Stimulated activated naive CD8-positive, alpha-beta T cell treated with anti-CD3 and anti-CD28 coated beads, Interleukin-15, Interleukin-2, amounts not matched to agents 100 ng/mL and 50 ng/mL, for 24 hours (primary cell): Measurements from ENCODE around the gene DLK2.
A peak's percentile ranks its signal among the peaks of the same experiment; 100 is the strongest.
"Not testable (repeated sequence)": the region's sequence is repeated elsewhere in the genome, so short reads cannot be mapped to it uniquely, and the experiment has no call there.

Experiments used
- H3K27ac Mint-ChIP-seq: one replicate; pipeline ENCODE4 v1.8.0; 2021; ENCODE audit warnings: mild to moderate bottlenecking, mixed read lengths
- H3K27me3 Mint-ChIP-seq: one replicate; pipeline ENCODE4 v1.8.0; 2021; ENCODE audit warnings: mixed read lengths
- H3K36me3 Mint-ChIP-seq: one replicate; pipeline ENCODE4 v1.8.0; 2021; ENCODE audit warnings: low read depth, mixed read lengths
- H3K4me1 Mint-ChIP-seq: one replicate; pipeline ENCODE4 v1.8.0; 2021; ENCODE audit warnings: low read depth, mixed read lengths
- H3K4me3 Mint-ChIP-seq: one replicate; pipeline ENCODE4 v1.8.0; 2021; ENCODE audit warnings: mild to moderate bottlenecking, mixed read lengths
- H3K9me3 Mint-ChIP-seq: one replicate; pipeline ENCODE4 v1.8.0; 2021; ENCODE audit warnings: mixed read lengths

The DLK2 gene

DNA sequence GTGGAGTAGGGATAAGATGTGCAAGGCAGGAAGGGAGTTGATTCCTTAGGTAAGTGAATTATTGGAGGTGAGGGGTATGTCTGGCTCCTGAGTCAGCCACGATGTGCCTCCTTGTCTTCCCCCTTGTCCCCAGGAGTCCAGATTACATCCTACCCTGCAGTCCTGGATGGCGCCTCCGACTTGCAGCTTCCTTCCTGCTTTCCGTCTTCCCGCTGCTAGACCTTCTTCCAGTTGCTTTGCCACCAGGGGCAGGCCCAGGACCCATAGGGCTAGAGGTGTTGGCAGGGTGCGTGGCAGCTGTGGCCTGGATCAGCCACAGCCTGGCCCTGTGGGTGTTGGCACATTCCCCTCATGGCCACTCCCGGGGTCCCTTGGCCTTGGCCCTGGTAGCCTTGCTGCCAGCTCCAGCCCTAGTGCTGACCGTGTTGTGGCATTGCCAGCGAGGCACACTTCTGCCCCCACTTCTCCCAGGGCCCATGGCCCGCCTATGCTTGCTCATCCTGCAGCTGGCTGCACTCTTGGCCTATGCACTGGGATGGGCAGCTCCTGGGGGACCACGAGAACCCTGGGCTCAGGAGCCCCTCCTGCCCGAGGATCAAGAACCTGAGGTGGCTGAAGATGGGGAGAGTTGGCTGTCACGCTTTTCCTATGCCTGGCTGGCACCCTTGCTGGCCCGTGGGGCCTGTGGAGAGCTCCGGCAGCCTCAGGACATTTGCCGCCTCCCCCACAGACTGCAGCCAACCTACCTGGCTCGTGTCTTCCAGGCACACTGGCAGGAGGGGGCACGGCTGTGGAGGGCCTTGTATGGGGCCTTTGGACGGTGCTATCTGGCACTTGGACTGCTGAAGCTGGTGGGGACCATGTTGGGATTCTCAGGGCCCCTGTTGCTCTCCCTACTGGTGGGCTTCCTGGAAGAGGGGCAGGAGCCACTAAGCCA, 23.1 kb downstream of the DLK2 start:
- Mint-ChIP-seq H3K9me3 (no peaks in the 10 kb centered on the region), H3K27me3 (no peaks in the 10 kb centered on the region), H3K27ac (no peak overlapping the region), H3K36me3 (peaks cover 24% of the 10 kb centered on the region), H3K4me3 (no peak overlapping the region), H3K4me1 (peaks cover 25% of the 10 kb centered on the region)

DNA sequence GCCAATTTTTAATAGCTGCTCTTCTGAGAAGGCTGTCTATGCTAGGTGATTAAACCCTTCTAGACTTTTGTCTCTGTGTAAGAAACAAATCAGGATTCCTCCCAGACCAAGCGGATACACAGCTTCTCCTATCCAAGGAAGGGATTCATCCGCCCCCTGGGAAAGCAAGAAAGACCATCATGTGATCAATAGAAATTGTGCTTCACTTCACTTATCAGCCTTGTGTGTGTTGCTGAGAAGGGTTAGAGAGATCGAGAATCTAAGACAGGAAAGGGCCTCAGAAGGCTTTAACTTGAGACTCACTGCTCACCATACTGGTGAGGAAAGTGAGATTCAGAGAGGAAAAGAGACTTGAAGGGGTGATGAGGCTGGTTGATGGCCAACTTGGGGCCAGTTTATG, 26.5 kb downstream of the DLK2 start:
- peaks cover 15% of the 10 kb centered on the region for H3K36me3 Mint-ChIP-seq
- peaks cover 24% of the 10 kb centered on the region for H3K4me1 Mint-ChIP-seq
- H3K27ac Mint-ChIP-seq = peak overlapping the region; percentile 96
- no peaks in the 10 kb centered on the region for H3K9me3 Mint-ChIP-seq
- H3K27me3 Mint-ChIP-seq = no peaks in the 10 kb centered on the region
- peak overlapping the region; percentile 91 for H3K4me3 Mint-ChIP-seq

DNA sequence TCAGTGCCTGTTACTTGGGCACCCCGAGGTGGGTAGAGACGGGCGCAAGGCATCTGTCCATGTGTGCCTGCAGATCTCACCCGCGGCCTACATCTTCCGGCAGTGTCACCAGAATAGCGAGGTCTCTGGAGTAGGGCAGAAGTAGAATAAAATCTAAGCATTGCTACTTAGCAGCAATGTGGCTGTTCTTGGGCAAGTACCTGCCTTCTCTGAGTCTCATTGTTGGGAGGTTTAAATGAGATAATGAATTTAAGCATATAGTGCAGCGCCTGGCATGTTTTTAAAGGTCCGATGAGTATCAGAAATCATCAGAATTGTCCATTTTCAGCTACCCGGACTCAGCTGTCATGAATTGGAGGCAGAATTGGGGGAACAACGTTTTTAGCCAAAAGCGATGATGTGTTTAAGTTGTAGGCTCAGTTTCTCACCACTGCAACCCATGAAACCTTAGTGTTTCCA, 27.2 kb downstream of the DLK2 start:
- Mint-ChIP-seq H3K36me3 (peaks cover 15% of the 10 kb centered on the region), H3K27me3 (no peaks in the 10 kb centered on the region), H3K4me1 (peaks cover 24% of the 10 kb centered on the region), H3K9me3 (no peaks in the 10 kb centered on the region), H3K4me3 (peak overlapping the region; percentile 91), H3K27ac (peak overlapping the region; percentile 96)

DNA sequence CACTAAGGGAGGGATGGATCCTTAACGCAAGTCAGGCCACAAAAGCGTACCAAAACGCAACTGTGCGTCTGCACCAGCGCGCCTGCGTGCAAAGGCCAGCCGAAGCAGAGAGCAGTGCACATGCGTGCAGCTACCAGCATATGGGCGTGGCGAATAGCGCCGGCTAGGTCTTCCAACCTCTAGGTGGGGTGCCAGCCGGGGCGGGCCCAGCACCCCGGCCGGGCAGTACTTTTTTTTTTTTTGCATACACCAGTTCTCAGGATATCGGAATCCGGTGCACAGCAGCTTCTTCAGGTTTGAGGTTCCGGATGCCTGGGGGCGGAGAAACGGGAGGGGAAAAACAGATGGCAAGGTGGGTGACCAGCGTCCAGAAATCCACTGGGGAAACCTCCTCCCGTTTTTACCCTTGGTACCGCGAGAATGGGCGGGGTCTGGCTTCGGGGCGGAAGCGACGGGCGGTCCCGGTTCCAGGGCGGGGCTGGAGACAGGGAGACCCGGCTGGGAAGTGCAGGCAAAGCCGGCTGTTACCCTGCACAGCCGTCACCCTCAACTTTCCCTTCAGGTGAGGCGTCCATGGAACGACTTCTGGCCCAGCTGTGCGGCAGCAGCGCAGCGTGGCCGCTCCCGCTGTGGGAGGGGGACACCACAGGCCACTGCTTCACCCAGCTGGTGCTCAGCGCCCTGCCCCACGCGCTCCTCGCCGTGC, 27.8 kb downstream of the DLK2 start, which contains the start of gene ABCC10:
Gene ABCC10 (plus strand): TSS at position 136 of the 706 bp plus-strand sequence. CDS start 438 bp downstream, at position 574.
- H3K36me3 Mint-ChIP-seq = peaks cover 15% of the 10 kb centered on the region

DNA sequence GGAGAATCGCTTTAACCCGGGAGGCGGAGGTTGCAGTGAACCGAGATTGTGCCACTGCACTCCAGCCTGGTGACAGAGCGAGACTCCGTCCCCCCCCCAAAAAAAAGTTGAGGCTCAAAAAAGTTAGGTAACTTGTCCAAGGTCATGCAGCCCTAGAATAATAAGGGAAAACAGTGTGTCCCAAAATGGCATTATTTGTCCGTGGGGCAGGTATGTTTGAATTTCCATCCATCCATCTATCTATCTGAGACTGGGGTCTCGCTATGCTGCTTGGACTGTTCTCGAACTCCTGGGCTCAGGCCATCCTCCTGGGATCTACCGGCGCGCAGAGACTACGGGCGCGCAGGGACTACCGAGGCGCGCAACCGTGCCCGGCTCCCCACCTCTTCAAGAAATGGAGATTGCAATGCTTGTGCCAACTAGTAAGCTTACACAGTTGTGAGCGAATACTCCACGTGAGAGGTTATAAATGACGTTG, 28.4 kb downstream of the DLK2 start:
- Mint-ChIP-seq H3K27ac (peak overlapping the region; percentile 96), H3K27me3 (no peaks in the 10 kb centered on the region), H3K4me1 (peaks cover 24% of the 10 kb centered on the region), H3K36me3 (peaks cover 12% of the 10 kb centered on the region), H3K4me3 (peak overlapping the region; percentile 91), H3K9me3 (no peaks in the 10 kb centered on the region)

More for the DNA sequence above, 27.8 kb downstream of the DLK2 start, which contains the start of gene ABCC10:
- Mint-ChIP-seq H3K27ac (peak within 1 kb of the TSS; percentile 96), H3K9me3 (no peaks in the 10 kb centered on the region), H3K27me3 (no peaks in the 10 kb centered on the region), H3K4me3 (peak within 1 kb of the TSS; percentile 91), H3K4me1 (peaks cover 24% of the 10 kb centered on the region)

DNA sequence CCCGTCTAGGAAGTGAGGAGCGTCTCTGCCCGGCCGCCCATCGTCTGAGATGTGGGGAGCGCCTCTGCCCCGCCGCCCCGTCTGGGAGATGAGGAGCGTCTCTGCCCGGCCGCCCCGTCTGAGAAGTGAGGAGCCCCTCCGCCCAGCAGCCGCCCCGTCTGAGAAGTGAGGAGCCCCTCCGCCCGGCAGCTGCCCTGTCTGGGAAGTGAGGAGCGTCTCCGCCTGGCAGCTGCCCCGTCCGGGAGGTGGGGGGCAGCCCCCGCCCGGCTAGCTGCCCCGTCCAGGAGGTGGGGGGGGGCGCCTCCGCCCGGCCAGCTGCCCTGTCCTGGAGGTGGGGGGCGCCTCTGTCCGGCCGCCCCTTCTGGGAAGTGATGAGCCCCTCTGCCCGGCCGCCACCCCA, 30.3 kb downstream of the DLK2 start:
- not testable (repeated sequence) for H3K27ac Mint-ChIP-seq, H3K4me3 Mint-ChIP-seq, H3K9me3 Mint-ChIP-seq, H3K36me3 Mint-ChIP-seq, H3K27me3 Mint-ChIP-seq
- H3K4me1 Mint-ChIP-seq = peaks cover 20% of the 10 kb centered on the region

DNA sequence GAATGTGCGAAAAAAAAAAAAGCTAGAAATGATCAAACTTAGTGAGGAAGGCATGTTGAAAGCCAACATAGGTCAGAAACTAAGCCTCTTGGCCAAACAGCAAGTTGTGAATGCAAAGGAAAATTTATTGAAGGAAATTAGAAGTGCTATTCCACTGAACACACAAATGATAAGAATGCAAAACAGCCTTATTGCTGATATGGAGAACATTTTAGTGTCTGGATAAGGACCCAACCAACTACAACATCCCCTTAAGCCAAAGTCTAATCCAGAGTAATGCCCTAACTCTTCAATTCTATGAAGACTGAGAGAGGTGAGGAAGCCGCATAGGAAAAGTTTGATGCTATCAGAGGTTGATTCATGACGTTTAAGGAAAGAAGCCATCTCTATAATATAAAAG, 33.5 kb downstream of the DLK2 start:
- Mint-ChIP-seq H3K27me3 (no peaks in the 10 kb centered on the region), H3K4me3 (no peak overlapping the region), H3K36me3 (no peaks in the 10 kb centered on the region), H3K27ac (no peak overlapping the region), H3K4me1 (peaks cover 4% of the 10 kb centered on the region), H3K9me3 (no peaks in the 10 kb centered on the region)

DNA sequence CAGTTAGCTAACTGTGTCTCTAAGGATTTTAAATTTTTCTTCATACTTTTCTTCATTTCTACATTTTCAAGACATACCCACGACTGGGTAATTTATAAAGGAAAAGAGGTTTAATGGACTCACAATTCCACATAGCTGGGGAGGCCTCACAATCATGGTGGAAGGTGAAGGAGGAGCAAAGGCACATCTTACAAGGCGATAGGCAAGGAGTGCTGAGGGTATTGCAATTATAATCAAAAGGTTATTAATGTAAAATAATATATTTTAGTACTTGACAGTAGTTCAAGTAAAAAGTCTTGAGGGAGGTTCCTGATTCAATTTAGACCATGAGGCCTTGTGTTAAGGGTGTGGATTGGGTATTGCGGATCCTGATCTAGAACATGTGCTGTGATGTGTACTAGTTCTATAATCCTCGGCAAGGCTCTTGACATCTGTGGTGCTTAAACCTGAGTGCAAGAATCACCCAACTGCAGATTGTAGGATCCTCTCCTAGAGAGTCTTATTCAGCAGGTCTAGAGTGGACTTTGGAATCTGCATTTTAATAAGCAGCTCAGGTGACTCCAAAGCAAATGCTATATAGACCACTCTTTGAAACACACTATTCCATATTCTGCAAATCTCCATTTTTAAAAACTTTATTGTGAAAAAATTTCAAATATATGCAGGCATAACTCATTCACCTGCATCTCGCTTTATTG, 35.2 kb downstream of the DLK2 start:
- Mint-ChIP-seq H3K9me3 (no peaks in the 10 kb centered on the region), H3K27me3 (no peaks in the 10 kb centered on the region), H3K4me1 (no peaks in the 10 kb centered on the region), H3K27ac (no peak overlapping the region), H3K4me3 (no peak overlapping the region), H3K36me3 (no peaks in the 10 kb centered on the region)

DNA sequence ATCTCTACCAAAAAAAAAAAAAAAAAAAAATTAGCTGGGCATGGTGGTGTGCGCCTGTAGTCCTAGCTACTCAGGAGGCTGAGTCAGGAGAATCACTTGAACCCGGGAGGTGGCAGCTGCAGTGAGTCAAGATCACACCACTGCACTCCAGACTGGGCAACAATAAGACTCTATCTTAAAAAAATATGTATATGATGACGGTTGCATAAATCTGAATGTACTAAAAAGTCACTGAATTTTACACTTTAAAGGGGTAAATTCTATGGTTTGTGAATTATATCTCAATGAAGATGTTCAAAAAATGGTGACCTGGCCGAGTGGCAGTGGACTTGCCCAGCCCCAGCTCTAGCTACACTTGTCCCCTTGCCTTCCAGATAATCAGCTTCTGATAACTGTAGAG, 38.4 kb downstream of the DLK2 start:
- no peak overlapping the region for H3K27ac Mint-ChIP-seq
- H3K4me1 Mint-ChIP-seq = no peaks in the 10 kb centered on the region
- H3K9me3 Mint-ChIP-seq = no peaks in the 10 kb centered on the region
- H3K27me3 Mint-ChIP-seq = no peaks in the 10 kb centered on the region
- H3K4me3 Mint-ChIP-seq = no peak overlapping the region
- no peaks in the 10 kb centered on the region for H3K36me3 Mint-ChIP-seq

DNA sequence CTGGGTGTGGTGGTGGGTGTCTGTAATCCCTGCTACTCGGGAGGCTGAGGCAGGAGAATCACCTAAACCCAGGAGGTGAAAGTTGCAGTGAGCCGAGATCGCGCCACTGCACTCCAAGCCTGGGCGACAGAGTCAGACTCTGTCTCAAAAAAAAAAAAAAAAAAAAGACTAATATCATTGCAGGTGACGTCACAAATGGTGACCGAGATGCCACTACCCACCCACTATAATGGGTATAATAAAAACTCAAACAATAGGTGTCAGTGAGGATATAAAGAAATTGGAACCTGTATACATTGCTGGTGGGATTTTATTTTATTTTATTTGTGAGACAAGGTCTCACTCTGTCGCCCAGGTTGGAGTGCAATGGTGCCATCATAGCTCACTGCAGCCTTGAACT, 40.1 kb downstream of the DLK2 start:
- H3K27ac Mint-ChIP-seq, H3K9me3 Mint-ChIP-seq, H3K36me3 Mint-ChIP-seq: not testable (repeated sequence)

DNA sequence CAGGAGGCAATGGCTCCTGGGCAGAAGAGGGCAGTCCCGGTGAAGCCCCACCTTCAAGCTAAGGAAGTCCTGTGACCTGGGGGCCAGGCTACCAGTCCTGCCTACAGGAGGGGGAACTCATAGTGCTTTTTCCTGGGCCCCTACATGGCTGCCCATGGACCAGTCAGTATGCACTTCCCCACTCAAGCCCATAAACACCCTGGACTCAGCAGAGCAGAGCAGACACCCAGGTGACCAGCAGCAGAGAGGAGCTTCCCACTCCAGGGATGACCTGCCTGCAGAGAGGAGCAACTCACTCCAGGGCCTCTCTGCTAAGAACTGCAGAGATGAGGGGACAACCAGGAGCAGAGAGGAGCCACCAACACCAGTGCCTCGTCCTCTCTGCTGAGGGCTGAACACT, 42.3 kb downstream of the DLK2 start:
- Mint-ChIP-seq H3K9me3 (no peaks in the 10 kb centered on the region), H3K27me3 (peaks cover 4% of the 10 kb centered on the region)

More for the DNA sequence above, 40.1 kb downstream of the DLK2 start:
- not testable (repeated sequence) for H3K27me3 Mint-ChIP-seq, H3K4me3 Mint-ChIP-seq, H3K4me1 Mint-ChIP-seq

DNA sequence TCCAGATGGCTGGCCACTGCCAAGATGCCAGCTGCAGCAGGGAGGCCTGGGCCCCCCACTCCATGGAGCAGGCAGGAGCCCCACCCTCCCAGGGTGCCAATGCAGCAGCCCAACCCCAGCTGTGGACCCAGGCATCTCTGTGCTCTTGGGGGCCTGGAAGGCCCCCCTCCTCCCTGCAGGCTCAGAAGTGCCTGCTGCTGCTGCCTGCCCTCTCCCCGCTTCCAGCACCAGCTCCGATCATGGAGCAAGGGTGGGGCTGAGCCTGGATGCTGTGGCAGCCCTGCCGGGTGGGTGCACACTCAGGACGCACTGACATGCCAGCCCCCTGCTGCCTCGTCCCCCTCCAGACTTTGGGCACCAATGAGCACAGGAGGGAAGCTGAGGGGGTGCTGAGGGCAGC, 42.8 kb downstream of the DLK2 start:
- Mint-ChIP-seq H3K9me3 (no peaks in the 10 kb centered on the region), H3K4me3 (no peak overlapping the region), H3K36me3 (no peaks in the 10 kb centered on the region), H3K4me1 (no peaks in the 10 kb centered on the region), H3K27ac (no peak overlapping the region), H3K27me3 (peaks cover 5% of the 10 kb centered on the region)

More for the DNA sequence above, 42.3 kb downstream of the DLK2 start:
- Mint-ChIP-seq H3K4me3 (no peak overlapping the region), H3K27ac (no peak overlapping the region), H3K4me1 (no peaks in the 10 kb centered on the region), H3K36me3 (no peaks in the 10 kb centered on the region)

DNA sequence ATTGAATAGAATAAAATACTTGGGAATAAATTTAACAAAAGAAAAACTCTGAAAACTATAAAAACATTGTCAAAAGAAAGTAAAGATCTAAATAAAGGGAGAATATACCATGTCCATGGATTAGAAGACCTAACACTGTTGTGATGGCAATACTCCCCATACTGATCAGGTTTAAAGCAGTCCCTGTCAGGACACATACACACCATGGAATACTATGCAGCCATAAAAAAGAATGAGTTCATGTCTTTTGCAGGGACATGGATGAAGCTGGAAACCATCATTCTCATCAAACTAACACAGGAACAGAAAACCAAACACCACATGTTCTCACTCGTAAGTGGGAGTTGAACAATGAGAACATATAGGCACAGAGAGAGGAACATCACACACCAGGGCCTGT, 44.6 kb downstream of the DLK2 start:
- H3K4me3 Mint-ChIP-seq, H3K27me3 Mint-ChIP-seq, H3K4me1 Mint-ChIP-seq, H3K27ac Mint-ChIP-seq, H3K9me3 Mint-ChIP-seq, H3K36me3 Mint-ChIP-seq: not testable (repeated sequence)

DNA sequence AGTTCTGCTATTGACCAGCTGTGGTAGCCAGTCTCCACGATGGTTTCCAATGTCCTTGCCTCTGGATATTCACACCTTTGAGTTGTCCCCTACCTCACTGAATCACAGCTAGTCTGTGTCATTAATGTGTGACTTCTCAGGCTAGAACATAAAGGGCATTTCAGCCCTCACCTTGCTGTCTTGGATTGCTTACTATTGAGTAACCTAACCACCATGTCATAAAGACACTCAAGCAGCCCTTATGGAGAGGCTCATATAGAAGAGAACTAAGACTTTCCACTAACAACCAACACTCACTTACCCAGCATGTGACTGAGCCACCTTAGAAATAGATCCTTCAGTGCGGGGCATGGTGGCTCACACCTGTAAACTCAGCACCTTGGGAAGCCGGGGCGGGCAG, 47.1 kb downstream of the DLK2 start:
- Mint-ChIP-seq H3K4me1 (no peaks in the 10 kb centered on the region), H3K9me3 (no peaks in the 10 kb centered on the region), H3K27ac (no peak overlapping the region), H3K4me3 (no peak overlapping the region), H3K36me3 (no peaks in the 10 kb centered on the region), H3K27me3 (peaks cover 20% of the 10 kb centered on the region)

DNA sequence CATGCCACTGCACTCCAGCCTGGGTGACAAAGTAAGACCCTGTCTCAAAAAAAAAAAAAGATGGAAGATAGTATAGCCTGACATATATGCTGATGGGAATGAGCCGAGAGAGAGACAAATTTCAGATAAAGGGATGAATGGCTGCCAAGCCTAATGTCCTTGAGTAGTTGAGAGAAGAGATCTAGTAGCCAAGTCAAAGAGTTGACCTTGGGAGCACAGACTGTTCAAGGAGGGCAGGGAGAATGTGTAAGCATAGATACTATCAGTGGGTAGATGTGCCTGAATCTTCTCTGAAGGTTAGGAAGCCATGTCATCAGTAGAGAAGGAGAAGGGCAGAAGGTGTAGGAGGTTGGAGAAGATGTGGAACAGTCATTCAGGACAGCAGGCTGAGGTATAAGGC, 48.1 kb downstream of the DLK2 start:
- no peaks in the 10 kb centered on the region for H3K9me3 Mint-ChIP-seq
- peaks cover 23% of the 10 kb centered on the region for H3K27me3 Mint-ChIP-seq
- H3K36me3 Mint-ChIP-seq = no peaks in the 10 kb centered on the region
- H3K4me1 Mint-ChIP-seq = no peaks in the 10 kb centered on the region
- H3K27ac Mint-ChIP-seq = no peak overlapping the region
- no peak overlapping the region for H3K4me3 Mint-ChIP-seq
